Measurements from ENCODE around the gene ST6GALNAC3.

The ST6GALNAC3 gene

DNA sequence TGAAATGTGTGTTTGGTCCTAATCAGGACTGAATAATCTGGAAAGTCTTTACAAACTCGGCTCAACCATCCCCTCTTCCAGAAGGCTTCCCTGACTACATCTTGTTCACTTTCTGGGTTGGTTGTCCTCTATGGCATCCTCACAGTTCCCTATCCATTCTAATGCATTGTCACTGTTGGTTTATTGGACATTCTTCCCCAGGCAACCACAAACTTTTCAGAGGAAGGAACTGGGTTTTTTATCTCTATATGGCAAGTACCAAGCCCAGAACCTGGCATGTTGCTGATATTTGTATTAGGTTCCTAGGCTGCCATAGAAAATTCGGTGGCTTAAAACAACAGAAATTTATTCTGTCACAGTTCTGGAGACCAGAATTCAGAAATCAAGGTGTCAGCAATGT, 429.2 kb downstream of the ST6GALNAC3 start:
- Mint-ChIP-seq H3K9me3 (no peaks in the 10 kb centered on the region), H3K27me3 (ENCODE audit: low read depth) (no peaks in the 10 kb centered on the region), H3K4me1 (ENCODE audit: low read depth) (peaks cover 3% of the 10 kb centered on the region), H3K4me3 (no peak overlapping the region), H3K36me3 (ENCODE audit: low read depth) (no peaks in the 10 kb centered on the region), H3K27ac (no peak overlapping the region)
- no peak for DNase-seq (ENCODE audit: low spot score)

DNA sequence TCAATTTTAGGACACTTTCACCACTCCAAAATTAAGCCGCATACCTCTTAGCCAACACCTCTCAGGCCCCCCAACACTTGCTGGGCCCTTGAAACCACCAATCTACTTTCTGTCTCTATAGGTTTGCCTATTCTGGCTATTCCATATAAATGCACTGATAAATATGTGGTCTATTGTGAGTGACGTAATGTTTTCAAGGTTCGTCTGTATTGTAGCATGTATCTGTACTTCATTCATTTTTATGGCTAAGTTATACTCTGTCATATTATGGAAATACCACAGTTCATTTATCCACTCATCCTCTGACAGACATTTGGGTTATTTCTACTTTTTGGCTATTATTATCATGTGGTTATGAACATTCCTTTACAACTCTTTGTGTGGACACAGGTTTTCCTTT, 432.8 kb downstream of the ST6GALNAC3 start:
- no peak for DNase-seq (ENCODE audit: low spot score)
- H3K36me3 Mint-ChIP-seq (ENCODE audit: low read depth) = no peaks in the 10 kb centered on the region
- no peaks in the 10 kb centered on the region for H3K9me3 Mint-ChIP-seq
- H3K27ac Mint-ChIP-seq = no peak overlapping the region
- H3K4me3 Mint-ChIP-seq = no peak overlapping the region
- peaks cover 11% of the 10 kb centered on the region for H3K4me1 Mint-ChIP-seq (ENCODE audit: low read depth)
- no peaks in the 10 kb centered on the region for H3K27me3 Mint-ChIP-seq (ENCODE audit: low read depth)

DNA sequence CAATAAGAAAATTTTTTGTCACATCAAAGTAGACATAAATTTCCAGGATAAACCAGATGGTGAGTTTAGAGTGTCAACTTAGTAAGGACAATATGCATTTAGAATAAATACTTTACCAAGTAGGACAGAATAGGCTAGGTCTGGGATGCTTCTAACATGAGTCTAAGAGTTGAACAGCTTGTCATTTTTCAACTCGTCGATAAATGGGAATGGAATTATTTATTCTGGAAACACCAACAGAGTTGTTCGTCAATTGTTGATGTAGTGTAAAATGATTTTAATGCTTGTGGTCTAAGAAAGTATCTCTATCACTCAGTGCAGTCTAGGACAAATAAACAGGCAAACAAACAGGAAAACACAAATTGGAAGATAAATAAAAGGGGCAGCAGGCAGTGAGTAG, 434.3 kb downstream of the ST6GALNAC3 start:
- DNase-seq (ENCODE audit: low spot score) = no peak
- Mint-ChIP-seq H3K36me3 (ENCODE audit: low read depth) (no peaks in the 10 kb centered on the region), H3K4me1 (ENCODE audit: low read depth) (peaks cover 11% of the 10 kb centered on the region), H3K27me3 (ENCODE audit: low read depth) (no peaks in the 10 kb centered on the region), H3K9me3 (no peaks in the 10 kb centered on the region), H3K27ac (no peak overlapping the region), H3K4me3 (no peak overlapping the region)

DNA sequence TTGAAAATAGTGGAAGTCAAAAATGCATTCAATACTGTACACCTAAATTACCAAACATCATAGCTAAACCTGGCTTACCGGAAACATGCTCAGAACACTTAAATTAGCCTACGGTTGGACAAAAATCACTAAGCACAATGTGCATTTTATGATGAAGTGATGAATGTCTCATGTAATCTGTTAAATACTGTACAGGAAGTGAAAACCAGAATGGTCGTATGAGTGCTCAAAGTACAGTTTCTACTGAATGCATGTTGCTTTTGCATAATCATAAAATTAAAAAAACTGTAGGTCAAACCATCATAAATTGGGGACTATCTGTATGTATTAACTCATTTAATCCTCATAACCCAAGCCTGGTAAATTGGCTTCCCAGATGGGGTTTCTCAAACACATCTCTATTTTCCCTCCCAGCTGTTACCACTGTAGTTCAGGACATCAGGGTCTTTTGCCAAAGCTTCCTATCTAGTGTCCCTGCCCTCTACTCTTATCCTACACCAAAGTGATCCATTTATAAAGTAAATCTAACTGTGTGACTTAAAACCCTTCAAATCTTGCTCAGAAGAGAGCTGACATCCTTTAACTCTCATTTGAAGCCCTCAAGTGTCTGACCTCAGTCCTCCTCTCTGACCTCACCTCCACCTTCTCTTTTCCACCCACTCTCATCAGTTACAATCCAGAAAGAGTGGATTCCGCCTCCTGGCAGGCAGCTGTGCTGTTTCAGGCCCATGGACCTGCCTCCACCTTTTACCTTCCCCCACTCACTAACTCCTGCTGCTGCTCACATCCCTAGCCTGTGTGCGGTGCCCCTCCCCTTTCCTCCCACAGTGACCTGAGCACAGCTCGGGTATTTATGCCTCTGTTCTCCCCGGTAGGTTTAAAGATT, 436.4 kb downstream of the ST6GALNAC3 start:
- Mint-ChIP-seq H3K27me3 (ENCODE audit: low read depth) (peaks cover under 1% of the 10 kb centered on the region), H3K9me3 (no peaks in the 10 kb centered on the region), H3K4me1 (ENCODE audit: low read depth) (peaks cover 11% of the 10 kb centered on the region), H3K36me3 (ENCODE audit: low read depth) (no peaks in the 10 kb centered on the region), H3K27ac (no peak overlapping the region), H3K4me3 (no peak overlapping the region)
- no peak for DNase-seq (ENCODE audit: low spot score)

DNA sequence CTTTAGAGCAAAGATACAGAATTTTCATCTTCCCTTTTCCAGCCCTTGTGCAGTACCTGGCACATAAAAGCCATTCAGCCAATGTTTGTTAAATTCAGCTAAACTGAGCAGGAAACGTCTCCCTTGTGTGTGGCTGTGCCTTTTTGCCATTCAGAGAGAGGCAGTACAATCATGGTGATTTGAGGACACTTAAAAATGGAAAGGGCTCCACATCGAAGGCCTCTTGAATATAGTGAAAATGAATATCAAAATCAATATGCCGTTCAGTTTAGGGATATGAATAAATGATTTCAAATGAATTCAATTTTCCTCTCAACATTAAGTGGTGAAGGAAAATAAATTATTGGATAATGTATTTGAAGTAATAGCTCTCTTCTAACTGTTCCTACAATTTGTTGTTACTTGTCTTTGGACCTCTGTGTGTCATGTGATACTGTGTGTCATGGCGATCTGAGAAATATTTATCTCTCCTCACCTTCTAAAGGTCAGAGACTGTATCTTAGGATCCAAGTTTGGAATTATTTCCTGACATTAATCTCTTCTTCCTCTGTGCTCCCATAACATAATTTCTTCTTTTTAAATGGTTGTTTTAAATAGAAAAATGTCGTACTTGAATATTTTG, 437.1 kb downstream of the ST6GALNAC3 start:
- H3K27me3 Mint-ChIP-seq (ENCODE audit: low read depth) = peaks cover 1% of the 10 kb centered on the region
- H3K4me3 Mint-ChIP-seq = no peak overlapping the region
- DNase-seq (ENCODE audit: low spot score) = no peak
- H3K9me3 Mint-ChIP-seq = no peaks in the 10 kb centered on the region
- H3K4me1 Mint-ChIP-seq (ENCODE audit: low read depth) = peaks cover 11% of the 10 kb centered on the region
- no peaks in the 10 kb centered on the region for H3K36me3 Mint-ChIP-seq (ENCODE audit: low read depth)
- no peak overlapping the region for H3K27ac Mint-ChIP-seq

DNA sequence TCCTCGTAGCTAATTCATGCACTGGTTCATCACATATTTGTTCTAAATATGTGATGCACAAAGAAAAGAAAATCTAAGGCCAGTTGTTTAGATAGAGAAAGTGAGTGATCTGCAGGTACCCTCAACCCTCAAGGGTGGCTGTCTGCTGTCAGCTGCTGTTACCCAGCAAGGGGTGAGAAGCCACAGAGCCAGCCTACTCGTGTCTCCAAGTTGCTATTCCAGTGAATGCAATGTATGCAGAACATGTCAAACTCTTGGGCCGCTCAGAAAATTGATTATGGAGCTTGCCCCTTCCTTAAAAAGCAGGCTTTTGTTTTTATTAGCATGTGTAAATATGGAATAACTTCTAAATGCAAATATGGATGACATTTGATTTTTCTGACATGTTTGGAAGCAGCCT, 456.4 kb downstream of the ST6GALNAC3 start:
- no peak for DNase-seq (ENCODE audit: low spot score)
- no peaks in the 10 kb centered on the region for H3K4me1 Mint-ChIP-seq (ENCODE audit: low read depth)
- H3K27me3 Mint-ChIP-seq (ENCODE audit: low read depth) = no peaks in the 10 kb centered on the region
- no peak overlapping the region for H3K4me3 Mint-ChIP-seq
- H3K27ac Mint-ChIP-seq = no peak overlapping the region
- no peaks in the 10 kb centered on the region for H3K9me3 Mint-ChIP-seq
- no peaks in the 10 kb centered on the region for H3K36me3 Mint-ChIP-seq (ENCODE audit: low read depth)

DNA sequence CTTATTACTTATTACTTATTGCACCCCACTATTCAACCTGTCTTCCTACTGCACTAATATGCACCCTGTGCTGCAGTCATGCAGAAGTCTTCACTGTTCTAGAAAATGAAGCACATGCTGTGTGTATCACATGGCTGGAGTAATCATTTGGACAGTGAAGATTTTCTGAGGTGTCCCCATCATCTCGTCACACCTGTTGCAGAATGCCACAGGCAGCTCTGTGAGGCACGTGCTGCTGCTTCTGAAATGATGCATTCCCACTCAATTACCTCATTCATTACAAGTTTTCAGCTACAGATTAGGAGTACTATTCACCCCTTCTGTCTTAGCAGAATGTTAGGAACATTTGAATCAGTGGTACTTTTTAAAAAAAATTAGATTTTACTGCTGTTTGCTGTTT, 467.1 kb downstream of the ST6GALNAC3 start:
- H3K4me1 Mint-ChIP-seq (ENCODE audit: low read depth) = no peaks in the 10 kb centered on the region
- no peaks in the 10 kb centered on the region for H3K36me3 Mint-ChIP-seq (ENCODE audit: low read depth)
- no peak for DNase-seq (ENCODE audit: low spot score)
- H3K27me3 Mint-ChIP-seq (ENCODE audit: low read depth) = no peaks in the 10 kb centered on the region
- H3K9me3 Mint-ChIP-seq = no peaks in the 10 kb centered on the region
- no peak overlapping the region for H3K4me3 Mint-ChIP-seq
- H3K27ac Mint-ChIP-seq = no peak overlapping the region

DNA sequence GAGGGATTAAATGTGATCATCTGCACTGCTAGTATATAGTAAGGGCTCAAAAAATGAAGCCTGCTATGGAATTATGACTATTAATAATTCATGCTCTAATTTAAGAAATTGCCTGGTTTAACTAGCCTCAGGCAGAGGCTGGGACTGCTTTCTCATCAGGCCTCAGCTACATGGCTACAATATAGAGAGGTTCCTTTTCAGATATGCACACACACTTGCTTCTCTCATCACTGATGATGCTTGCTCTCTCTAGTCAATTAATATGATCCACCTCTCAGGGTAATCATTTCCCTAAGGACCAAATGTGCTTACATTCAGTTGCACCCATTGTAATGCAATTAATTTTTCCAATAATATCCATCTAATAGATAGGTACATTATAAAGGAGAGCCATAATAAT, 467.8 kb downstream of the ST6GALNAC3 start:
- no peak overlapping the region for H3K4me3 Mint-ChIP-seq
- H3K27me3 Mint-ChIP-seq (ENCODE audit: low read depth) = no peaks in the 10 kb centered on the region
- H3K4me1 Mint-ChIP-seq (ENCODE audit: low read depth) = no peaks in the 10 kb centered on the region
- H3K9me3 Mint-ChIP-seq = no peaks in the 10 kb centered on the region
- no peak overlapping the region for H3K27ac Mint-ChIP-seq
- no peak for DNase-seq (ENCODE audit: low spot score)
- no peaks in the 10 kb centered on the region for H3K36me3 Mint-ChIP-seq (ENCODE audit: low read depth)

DNA sequence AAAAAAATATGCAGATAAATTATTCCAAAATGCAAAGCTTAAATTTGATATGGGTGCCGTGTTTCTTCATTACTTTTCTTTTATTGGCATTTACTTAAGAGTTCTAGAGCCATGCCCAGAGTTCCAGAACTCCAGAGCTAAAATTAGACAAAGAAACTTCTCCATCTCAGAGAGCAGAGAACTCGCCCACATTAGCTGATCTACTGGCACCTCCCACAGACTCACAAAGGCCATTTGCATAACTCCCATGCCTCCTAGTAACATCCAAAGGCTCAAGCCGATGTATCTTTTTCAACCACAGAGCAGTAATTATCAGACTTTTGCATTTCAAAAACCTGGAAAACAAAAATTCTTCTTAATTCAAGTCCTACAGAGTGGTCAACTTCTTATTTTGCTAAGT, 468.9 kb downstream of the ST6GALNAC3 start:
- Mint-ChIP-seq H3K4me3 (no peak overlapping the region), H3K4me1 (ENCODE audit: low read depth) (no peaks in the 10 kb centered on the region), H3K9me3 (no peaks in the 10 kb centered on the region), H3K27ac (no peak overlapping the region), H3K27me3 (ENCODE audit: low read depth) (no peaks in the 10 kb centered on the region), H3K36me3 (ENCODE audit: low read depth) (no peaks in the 10 kb centered on the region)
- DNase-seq (ENCODE audit: low spot score) = no peak

DNA sequence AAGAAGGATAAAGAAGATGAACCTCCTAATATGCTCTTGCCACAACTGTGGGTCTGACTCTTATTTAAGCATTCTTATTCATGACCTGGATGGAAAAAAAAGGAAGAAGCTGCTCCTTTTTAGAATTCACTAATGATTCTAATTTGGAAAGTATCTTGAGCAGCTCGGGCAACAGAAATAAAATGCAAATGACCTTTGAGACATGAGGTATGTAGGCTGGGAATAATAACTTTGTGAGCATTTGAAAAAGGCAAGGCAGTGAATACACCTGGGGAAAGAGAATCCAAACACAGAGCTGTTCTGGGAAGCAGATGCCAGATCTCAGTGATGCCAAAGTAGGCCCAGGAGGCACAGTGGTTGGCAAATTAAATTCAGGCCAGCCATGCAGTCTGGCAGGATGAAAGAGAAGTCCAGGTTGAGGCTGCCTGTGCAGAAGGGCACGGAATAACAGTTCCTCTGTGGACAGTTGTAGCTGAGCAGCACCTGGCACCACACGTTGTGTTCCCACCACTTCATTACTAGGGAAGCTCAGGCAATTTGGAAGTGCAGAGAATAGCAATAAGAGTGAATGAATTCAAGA, 471.9 kb downstream of the ST6GALNAC3 start:
- no peak overlapping the region for H3K27ac Mint-ChIP-seq
- H3K4me1 Mint-ChIP-seq (ENCODE audit: low read depth) = no peaks in the 10 kb centered on the region

DNA sequence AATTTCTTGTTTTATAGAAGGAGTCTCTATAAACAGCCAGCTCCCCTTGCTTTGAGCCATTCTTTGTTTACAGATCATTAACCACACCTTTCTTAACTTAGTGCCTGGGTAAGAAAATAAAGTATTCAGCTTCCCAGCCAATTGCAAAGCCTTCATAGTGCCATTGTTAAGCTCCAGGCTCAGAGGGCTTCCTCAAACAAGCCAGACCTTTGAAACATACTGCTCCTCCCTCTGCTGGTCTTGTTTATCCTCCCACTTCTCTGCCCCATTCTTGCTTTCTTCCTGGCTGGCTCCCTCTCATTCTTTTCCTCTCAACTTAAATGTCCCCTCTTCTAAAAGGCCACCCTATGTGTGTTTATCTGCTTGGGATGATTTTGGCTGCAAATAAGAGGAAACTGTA, 473.4 kb downstream of the ST6GALNAC3 start:
- no peak overlapping the region for H3K4me3 Mint-ChIP-seq

More for the DNA sequence above, 471.9 kb downstream of the ST6GALNAC3 start:
- Mint-ChIP-seq H3K9me3 (no peaks in the 10 kb centered on the region), H3K27me3 (ENCODE audit: low read depth) (no peaks in the 10 kb centered on the region), H3K36me3 (ENCODE audit: low read depth) (no peaks in the 10 kb centered on the region), H3K4me3 (no peak overlapping the region)
- DNase-seq (ENCODE audit: low spot score) = no peak

DNA sequence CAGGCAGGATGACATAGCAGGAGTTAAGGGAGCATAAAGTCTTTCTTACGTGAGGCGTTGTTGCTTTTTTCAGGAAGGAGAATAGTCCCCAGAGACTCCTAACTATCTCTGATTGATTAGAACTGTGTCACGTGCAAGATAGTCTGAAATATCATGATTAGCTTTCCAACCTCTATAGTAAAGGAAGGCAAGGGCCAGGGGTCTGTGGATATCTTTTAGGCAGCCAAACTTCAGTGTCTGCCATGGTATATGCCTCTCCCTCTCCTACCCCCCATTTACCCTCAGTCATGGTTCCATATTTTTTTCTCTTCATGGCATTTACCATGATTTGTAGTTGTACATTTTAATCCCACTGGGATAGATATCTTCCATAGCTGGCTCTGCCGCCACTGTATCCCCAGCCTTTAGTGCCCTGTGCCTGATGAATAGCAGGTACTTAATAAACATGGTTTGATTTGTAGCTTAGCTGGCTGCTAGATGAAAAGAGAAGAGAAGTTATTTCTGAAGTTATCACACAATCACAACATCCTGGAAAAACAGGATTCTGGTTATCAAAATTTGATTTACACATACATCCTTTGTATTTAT, 474.1 kb downstream of the ST6GALNAC3 start:
- Mint-ChIP-seq H3K27me3 (ENCODE audit: low read depth) (no peaks in the 10 kb centered on the region), H3K27ac (no peak overlapping the region), H3K4me1 (ENCODE audit: low read depth) (no peaks in the 10 kb centered on the region), H3K4me3 (no peak overlapping the region), H3K9me3 (no peaks in the 10 kb centered on the region), H3K36me3 (ENCODE audit: low read depth) (no peaks in the 10 kb centered on the region)
- DNase-seq (ENCODE audit: low spot score) = no peak

More for the DNA sequence above, 473.4 kb downstream of the ST6GALNAC3 start:
- Mint-ChIP-seq H3K27ac (no peak overlapping the region), H3K27me3 (ENCODE audit: low read depth) (no peaks in the 10 kb centered on the region), H3K9me3 (no peaks in the 10 kb centered on the region), H3K4me1 (ENCODE audit: low read depth) (no peaks in the 10 kb centered on the region), H3K36me3 (ENCODE audit: low read depth) (no peaks in the 10 kb centered on the region)
- no peak for DNase-seq (ENCODE audit: low spot score)

DNA sequence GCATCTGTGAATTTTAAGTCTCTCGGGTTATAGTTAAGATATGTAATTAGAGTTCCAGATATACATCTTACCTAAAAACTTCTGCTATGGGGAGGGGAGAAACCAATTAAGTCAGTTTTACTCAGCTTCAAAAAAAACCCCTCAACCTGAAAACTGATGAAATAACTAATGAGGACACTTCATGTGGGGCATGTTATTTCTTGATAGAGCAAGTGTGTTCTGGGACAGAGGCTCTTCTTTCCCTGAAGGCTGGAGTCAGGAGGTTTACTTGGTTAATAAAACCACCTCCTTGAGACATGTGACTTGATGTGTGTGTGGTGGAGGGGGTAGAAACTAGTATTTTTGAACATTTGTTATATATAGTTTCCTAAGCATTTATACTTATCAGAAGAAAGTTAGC, 479.7 kb downstream of the ST6GALNAC3 start:
- no peaks in the 10 kb centered on the region for H3K4me1 Mint-ChIP-seq (ENCODE audit: low read depth)
- DNase-seq (ENCODE audit: low spot score) = no peak

DNA sequence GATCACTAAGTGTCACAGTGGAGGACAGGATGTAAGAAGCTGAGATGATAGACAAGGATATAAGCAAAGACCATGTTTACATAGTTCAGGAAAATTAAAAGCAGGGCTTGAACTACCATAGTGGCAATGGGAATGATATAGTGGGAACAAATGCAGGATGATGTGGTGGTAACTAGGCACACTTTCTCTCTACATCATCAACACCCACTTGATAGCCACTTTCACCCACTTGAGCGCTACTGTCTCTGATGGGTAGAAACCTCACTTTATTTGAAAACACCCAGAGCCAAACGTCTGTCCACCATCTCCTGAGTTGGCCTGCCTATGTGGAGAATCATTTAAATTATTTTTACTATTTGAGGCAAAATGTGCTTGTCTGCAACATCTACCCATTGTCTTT, 487.7 kb downstream of the ST6GALNAC3 start:
- Mint-ChIP-seq H3K27me3 (ENCODE audit: low read depth) (no peaks in the 10 kb centered on the region), H3K27ac (no peak overlapping the region), H3K4me1 (ENCODE audit: low read depth) (no peaks in the 10 kb centered on the region), H3K9me3 (no peaks in the 10 kb centered on the region), H3K4me3 (no peak overlapping the region), H3K36me3 (ENCODE audit: low read depth) (no peaks in the 10 kb centered on the region)
- DNase-seq (ENCODE audit: low spot score) = no peak

More for the DNA sequence above, 479.7 kb downstream of the ST6GALNAC3 start:
- Mint-ChIP-seq H3K27ac (no peak overlapping the region), H3K36me3 (ENCODE audit: low read depth) (no peaks in the 10 kb centered on the region), H3K4me3 (no peak overlapping the region), H3K9me3 (no peaks in the 10 kb centered on the region), H3K27me3 (ENCODE audit: low read depth) (no peaks in the 10 kb centered on the region)

Measured in T-helper 2 cell treated with Interferon-gamma antibody and Interleukin-4, amounts not matched to agents 5 μg/mL and 100 μg/mL, for 36 hours (primary cell).